Kidney tubule cell (primary cell): ENCODE measurements around the gene TPSG1.
"Not testable (repeated sequence)": the region's sequence is repeated elsewhere in the genome, so short reads cannot be mapped to it uniquely, and the experiment has no call there.

Experiments
- DNase-seq: peaks from one replicate; pipeline ENCODE4 v3.0.0-alpha.2; 2018; ENCODE audit warnings: low spot score

TPSG1 gene

GRCh38 chr16:1225051-1225451 is at the start of gene TPSG1:
TSS of gene TPSG1 (minus strand) at chr16:1225268. CDS start at chr16:1225252, 16 bp downstream.
- DNase-seq: no peak

DNA sequence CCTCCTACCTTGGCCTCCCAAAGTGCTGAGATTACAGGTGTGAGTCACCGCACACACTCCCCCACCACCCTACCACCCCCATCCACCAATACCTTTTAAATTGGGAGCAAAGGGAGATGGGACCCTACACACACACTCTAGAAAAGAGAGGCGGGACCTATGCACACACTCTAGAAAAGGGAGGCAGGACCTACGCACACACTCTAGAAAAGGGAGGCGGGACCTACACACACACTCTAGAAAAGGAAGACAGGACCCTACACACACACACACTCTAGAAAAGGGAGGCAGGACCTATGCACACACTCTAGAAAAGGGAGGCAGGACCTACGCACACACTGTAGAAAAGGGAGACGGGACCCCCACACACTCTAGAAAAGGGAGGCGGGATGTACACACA is 49.7 kb upstream of the TPSG1 start:
- no peak for DNase-seq

DNA sequence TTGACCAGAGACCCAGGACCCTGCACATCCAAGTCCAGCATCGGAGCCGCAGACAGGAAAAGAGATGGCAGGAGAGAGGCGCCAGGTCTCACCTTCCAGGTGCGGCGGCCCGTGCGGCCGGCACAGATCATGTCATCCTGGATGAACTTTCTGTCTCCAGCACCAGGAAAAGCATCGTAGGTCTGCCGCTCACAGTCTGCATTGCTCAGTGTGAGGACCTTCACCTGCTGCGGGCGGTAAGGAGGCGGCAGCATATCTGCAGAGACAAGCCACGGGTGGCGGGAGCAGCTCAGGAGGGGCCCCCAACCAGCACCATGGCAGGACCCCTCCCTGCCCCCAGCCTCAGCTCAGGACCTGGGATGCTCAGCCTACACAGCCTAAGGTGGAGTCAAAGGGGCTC is 48.7 kb upstream of the TPSG1 start:
- no peak for DNase-seq

- DNase-seq: no peak
Observed at GRCh38 chr16:1272453-1273198, 47.6 kb upstream of the TPSG1 start.

- DNase-seq: peak; percentile 27
Observed at GRCh38 chr16:1271724-1272413, 46.8 kb upstream of the TPSG1 start.

- DNase-seq: no peak
Observed at GRCh38 chr16:1271380-1271723, 46.3 kb upstream of the TPSG1 start.

- DNase-seq: not testable (repeated sequence)
Observed at GRCh38 chr16:1269418-1269817, 44.4 kb upstream of the TPSG1 start.

GRCh38 chr16:1265826-1266225 is 40.8 kb upstream of the TPSG1 start:
- no peak for DNase-seq

- no peak for DNase-seq
Observed at GRCh38 chr16:1265090-1265630, 40.1 kb upstream of the TPSG1 start.

GRCh38 chr16:1264345-1265089 is 39.4 kb upstream of the TPSG1 start:
- DNase-seq: no peak

DNA sequence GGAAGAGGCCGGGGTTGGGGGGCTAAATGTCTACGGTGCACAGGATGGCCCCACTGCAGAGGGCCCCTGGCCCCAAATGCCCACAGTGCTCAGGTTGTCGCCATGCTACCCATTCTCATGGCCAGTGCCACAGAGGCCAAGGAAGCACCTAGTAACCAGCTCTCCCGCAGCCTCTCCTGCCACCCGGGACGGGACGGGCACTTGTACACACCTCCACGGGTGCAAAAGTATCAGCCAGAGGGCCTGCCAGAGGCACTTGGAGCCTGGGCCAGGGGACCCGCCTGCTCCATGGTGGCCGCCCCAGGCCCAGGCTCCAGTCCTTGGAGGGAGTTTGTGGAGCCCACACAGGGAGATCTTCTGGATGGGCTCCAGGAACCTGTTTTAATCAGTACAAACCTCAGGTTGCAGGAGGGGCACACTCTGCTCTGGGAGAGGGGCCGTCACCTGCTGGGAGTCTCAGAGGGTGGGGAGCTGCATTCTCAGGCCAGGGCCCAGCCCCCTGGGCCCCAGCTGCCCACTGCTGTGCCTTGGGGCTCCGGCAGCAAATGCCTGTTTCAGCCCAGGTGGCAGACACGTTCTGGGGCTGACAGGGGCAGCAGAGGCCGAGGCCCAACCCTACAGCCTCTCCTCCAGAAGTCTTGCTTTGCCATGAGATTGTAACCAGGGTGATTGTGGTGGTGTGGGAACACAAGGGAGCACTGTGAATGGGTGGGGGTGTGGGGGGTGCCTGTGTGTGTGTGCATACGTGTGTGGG is 38.7 kb upstream of the TPSG1 start:
- no peak for DNase-seq

- DNase-seq: no peak
Observed at GRCh38 chr16:1262846-1263221, 37.8 kb upstream of the TPSG1 start.

- no peak for DNase-seq
Observed at GRCh38 chr16:1262210-1262845, 37.3 kb upstream of the TPSG1 start.

DNA sequence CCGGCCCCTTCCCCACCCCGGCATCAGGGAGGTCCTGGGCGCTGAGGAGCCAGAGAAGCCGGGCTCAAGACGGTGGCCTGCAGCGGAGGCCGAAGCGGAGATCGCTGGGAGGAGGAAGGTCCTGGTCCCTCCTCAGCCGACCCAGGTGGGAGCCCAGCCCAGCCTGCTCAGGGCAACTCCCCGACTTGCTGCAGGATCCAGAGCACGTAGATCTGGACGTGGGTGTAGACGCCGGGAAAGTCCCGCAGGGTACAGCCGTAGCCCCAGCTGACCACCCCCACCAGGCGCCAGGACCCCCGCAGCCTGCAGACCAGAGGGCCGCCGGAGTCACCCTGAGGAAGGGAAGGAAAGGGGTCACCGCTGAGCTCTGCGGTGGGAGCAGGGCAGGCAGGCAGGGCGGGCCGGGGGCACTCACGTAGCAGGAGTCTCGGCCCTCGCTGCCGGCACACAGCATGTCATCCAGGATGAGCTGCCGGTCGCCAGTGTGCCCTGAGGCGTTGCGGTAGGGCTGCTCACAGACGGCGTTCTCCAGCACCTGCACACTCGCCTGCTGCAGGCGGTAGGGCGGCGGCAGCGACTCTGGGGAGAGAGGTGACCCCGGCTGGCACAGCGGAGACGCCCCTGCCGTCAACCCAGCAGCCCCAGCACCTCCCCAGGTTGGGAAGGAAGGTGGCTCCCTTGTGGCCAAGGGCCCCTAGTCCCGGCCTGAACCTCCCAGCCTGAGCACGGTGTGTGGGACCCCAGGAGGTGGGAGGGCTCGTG is 36.2 kb upstream of the TPSG1 start:
- peak; percentile 49 for DNase-seq

DNA sequence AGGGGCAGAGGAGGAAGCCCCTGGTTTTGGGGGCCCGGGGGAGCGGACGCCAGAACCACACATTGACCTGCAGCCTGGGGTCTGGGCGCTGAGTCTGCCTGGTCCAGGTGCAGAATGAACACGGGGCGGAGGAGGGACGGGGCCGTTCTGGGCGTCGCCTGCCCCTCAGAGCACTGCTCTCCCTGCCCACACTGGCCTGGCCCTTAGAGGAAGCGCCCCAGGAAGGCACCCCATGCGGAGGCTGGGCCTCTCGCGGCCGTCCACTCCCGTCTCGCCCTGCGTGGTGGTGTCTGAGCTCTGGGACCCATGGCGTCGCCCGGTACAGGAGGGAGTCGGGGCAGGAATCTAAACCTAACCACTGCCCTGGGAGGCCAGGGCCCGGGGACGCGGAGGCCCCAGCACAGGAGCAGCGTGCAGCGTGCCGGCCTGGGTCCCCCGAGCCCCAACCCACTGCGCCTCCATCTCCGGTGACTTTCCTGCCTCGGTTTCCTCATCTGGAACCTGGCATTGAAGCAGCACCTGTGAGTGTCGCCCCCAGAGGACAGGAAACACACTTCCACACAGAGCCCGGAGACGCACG is 35.1 kb upstream of the TPSG1 start:
- DNase-seq: no peak

DNA sequence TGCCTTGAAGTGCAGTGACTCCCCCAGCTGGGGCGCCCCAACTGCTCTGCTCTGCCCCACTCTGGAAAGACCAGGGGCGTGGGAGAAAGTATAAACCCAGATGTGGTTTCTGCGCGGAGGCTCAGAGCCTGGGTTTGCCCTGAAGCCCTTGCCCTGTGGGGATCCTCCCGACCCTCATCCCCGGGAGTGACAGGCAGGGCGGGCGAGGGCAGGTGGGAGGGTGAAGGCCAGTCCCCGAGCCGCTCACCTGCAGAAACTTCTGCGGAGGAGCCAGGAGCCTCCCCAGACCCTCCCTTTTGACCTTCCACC is 34.6 kb upstream of the TPSG1 start:
- no peak for DNase-seq

GRCh38 chr16:1258906-1259759 is 34.1 kb upstream of the TPSG1 start:
- DNase-seq: peak; percentile 10

- DNase-seq: no peak
Observed at GRCh38 chr16:1258225-1258600, 33.1 kb upstream of the TPSG1 start.

GRCh38 chr16:1257561-1258224 is 32.6 kb upstream of the TPSG1 start:
- DNase-seq: no peak
